Measurements from ENCODE around the gene HIC2. TPM values are rescaled to one million over a fixed set of nuclear protein-coding genes. Genes with fewer than 3 reads are reported as not detected.

Gene HIC2
- total RNA-seq, 1 experiment from 2014 or later = 4.2 TPM

DNA sequence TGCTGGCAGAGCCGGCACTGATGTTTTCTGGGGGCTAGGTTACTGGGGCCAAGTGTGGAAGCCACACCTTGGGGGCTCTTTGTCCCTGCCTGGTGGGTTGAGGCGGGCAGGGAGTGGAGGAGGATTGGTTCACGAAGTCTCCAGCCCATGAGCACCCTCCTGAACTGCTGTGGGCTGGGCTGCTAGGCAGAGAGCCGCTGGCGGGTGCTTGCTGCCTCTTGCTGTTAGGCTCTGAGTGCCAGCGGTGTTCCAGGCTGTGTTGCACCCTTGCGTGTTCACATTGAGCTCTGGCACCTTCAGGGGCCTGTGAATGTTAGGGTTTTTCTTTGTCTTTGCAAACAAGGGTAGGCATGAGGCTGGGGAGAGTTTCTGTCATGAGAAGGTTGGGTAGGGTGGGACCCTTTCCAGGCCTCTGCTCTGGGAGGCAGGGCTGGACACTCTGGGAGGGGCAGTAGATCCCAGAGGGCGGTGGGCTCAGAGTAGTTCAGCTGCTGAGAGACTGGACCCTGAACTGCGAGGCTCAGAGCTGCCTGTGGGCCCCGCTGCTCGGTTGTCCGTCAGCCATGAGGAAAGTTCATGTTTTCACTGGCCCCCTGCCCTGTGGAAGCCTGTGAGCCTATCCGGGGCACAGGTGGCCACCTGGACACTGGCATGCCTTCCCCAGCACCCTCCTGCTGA is 26.0 kb downstream of the HIC2 start:
- CTCF ChIA-PET = interaction anchor here (0.5 kb wide), 1 partner anchor 212 kb away, joined by 4 read pairs; no protein-coding TSS in a partner anchor
- Histone ChIP-seq H3K27me3 (ENCODE audit: insufficient read depth, low read depth) (no peaks in the 10 kb centered on the region), H3F3A (ENCODE audit: insufficient read depth, low read depth) (no peaks in the 10 kb centered on the region), H4K20me1 (ENCODE audit: insufficient read depth) (0 out of 2 replicates have a peak, but pooled peaks cover 4% of the 10 kb centered on the region), H3K9me2 (ENCODE audit: insufficient read depth) (no peaks in the 10 kb centered on the region), H3K9me3 (ENCODE audit: insufficient read depth, low read depth) (no peaks in the 10 kb centered on the region), H3K79me2 (ENCODE audit: low read depth) (no peaks in the 10 kb centered on the region), H3K4me2 (no peak overlapping the region), H3K27ac (no peak overlapping the region), H2AFZ (no peak overlapping the region), H3K4me3 (no peak overlapping the region), H3K4me1 (replicated peaks; ENCODE audit: insufficient read depth) (no peaks in the 10 kb centered on the region), H3K36me3 (ENCODE audit: low read depth) (no peaks in the 10 kb centered on the region)
- no TSS peak for BruUV-seq (replicated peaks)
- no peak for DNase-seq
- POLR2A ChIA-PET (ENCODE audit: unreplicated experiment) = no interaction called here
- intact Hi-C loops (cut with micrococcal nuclease; ENCODE audit: unreplicated experiment) = no loop called here
- TF ChIP-seq, protein P1, sequence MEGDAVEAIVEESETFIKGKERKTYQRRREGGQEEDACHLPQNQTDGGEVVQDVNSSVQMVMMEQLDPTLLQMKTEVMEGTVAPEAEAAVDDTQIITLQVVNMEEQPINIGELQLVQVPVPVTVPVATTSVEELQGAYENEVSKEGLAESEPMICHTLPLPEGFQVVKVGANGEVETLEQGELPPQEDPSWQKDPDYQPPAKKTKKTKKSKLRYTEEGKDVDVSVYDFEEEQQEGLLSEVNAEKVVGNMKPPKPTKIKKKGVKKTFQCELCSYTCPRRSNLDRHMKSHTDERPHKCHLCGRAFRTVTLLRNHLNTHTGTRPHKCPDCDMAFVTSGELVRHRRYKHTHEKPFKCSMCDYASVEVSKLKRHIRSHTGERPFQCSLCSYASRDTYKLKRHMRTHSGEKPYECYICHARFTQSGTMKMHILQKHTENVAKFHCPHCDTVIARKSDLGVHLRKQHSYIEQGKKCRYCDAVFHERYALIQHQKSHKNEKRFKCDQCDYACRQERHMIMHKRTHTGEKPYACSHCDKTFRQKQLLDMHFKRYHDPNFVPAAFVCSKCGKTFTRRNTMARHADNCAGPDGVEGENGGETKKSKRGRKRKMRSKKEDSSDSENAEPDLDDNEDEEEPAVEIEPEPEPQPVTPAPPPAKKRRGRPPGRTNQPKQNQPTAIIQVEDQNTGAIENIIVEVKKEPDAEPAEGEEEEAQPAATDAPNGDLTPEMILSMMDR (conservative IDR thresholded peaks at IDR 0.05) = no peak
- TF ChIP-seq EZH2 (IDR thresholded peaks at IDR 0.05; ENCODE audit: low read depth) = no peak

DNA sequence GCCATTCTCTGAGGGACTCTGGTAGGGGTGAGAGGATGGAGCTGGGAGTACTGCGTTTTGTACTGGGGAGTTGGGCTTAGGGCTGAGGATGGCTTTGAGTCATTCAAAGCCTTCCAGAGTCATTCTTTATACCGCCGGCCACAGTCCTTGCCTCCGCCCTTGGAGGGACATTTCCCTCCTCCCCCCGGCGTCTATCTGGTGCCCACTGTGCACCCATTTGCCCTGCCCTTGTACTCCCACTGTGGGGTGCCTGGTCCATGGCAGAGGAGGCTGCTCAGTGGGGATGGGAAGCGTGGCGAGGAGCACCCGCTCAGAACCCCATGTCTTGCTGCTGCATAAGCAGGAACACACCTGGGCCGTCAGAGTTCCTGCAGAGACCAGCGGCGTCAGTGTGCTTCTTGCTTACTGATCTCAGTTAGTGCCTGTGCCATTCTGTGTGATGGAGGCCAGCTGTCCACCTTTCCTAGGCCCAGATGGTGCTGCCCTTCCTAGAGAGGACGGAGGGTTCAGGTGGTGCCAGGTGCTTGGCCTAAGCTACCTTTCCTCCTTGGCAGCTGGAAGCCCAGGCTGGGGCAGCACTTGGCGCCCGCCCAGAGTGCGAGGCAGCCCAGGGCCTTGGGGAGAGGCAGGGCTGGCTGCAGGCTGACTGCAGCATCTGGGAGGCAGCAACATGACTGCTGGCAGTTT is 26.7 kb downstream of the HIC2 start:
- BruUV-seq (replicated peaks) = no TSS peak
- H3K4me2 ChIP-seq = no peak overlapping the region

DNA sequence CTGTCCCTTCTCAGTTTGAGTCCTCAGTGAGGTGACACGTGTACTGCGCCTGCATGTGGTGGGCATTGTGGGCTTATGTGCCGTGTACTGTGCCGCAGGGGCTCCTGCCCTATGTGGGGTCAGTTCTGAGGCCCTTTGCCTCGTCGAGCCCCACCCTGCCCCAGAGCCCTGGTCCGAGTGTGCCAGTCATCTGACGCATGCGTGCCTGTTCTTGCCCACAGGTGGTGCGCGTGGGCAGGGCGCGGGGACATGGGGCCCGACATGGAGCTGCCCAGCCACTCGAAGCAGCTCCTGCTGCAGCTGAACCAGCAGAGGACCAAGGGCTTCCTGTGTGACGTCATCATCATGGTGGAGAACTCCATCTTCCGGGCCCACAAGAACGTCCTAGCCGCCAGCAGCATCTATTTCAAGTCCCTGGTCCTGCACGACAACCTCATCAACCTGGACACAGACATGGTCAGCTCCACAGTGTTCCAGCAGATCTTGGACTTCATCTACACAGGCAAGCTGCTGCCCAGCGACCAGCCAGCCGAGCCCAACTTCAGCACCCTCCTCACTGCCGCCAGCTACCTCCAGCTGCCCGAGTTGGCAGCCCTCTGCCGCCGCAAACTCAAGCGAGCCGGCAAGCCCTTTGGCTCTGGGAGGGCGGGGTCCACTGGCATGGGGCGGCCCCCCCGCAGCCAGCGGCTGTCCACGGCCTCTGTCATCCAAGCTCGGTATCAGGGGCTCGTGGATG is 27.7 kb downstream of the HIC2 start:
- Histone ChIP-seq H3K9me2 (ENCODE audit: insufficient read depth) (no peaks in the 10 kb centered on the region), H4K20me1 (ENCODE audit: insufficient read depth) (0 out of 2 replicates have a peak, but pooled peaks cover 4% of the 10 kb centered on the region), H3K36me3 (ENCODE audit: low read depth) (no peaks in the 10 kb centered on the region), H3K79me2 (ENCODE audit: low read depth) (no peaks in the 10 kb centered on the region), H3K27me3 (ENCODE audit: insufficient read depth, low read depth) (no peaks in the 10 kb centered on the region), H3K4me2 (no peak overlapping the region), H3K4me1 (replicated peaks; ENCODE audit: insufficient read depth) (no peaks in the 10 kb centered on the region), H3K4me3 (no peak overlapping the region), H3K9me3 (ENCODE audit: insufficient read depth, low read depth) (no peaks in the 10 kb centered on the region), H3F3A (ENCODE audit: insufficient read depth, low read depth) (no peaks in the 10 kb centered on the region), H3K27ac (no peak overlapping the region), H2AFZ (no peak overlapping the region)
- DNase-seq = no peak
- BruUV-seq (replicated peaks) = no TSS peak
- TF ChIP-seq, protein P1 (conservative IDR thresholded peaks at IDR 0.05) = no peak
- no peak for TF ChIP-seq EZH2 (IDR thresholded peaks at IDR 0.05; ENCODE audit: low read depth)
- CTCF ChIA-PET = no interaction called here
- intact Hi-C loops (cut with micrococcal nuclease; ENCODE audit: unreplicated experiment) = no loop called here
- POLR2A ChIA-PET (ENCODE audit: unreplicated experiment) = no interaction called here

More for the DNA sequence above, 26.7 kb downstream of the HIC2 start:
- 0 out of 2 replicates have a peak, but pooled peaks cover 4% of the 10 kb centered on the region for H4K20me1 ChIP-seq (ENCODE audit: insufficient read depth)
- ChIA-PET POLR2A (ENCODE audit: unreplicated experiment) (no interaction called here), CTCF (interaction anchor here (0.5 kb wide), 1 partner anchor 211 kb away, joined by 4 read pairs; no protein-coding TSS in a partner anchor)
- H3F3A ChIP-seq (ENCODE audit: insufficient read depth, low read depth) = no peaks in the 10 kb centered on the region
- H3K9me2 ChIP-seq (ENCODE audit: insufficient read depth) = no peaks in the 10 kb centered on the region
- no peak overlapping the region for H3K4me3 ChIP-seq
- no peaks in the 10 kb centered on the region for H3K79me2 ChIP-seq (ENCODE audit: low read depth)
- H2AFZ ChIP-seq = no peak overlapping the region
- H3K36me3 ChIP-seq (ENCODE audit: low read depth) = no peaks in the 10 kb centered on the region
- no peak for DNase-seq
- no peaks in the 10 kb centered on the region for H3K9me3 ChIP-seq (ENCODE audit: insufficient read depth, low read depth)
- H3K27me3 ChIP-seq (ENCODE audit: insufficient read depth, low read depth) = no peaks in the 10 kb centered on the region
- no peak overlapping the region for H3K27ac ChIP-seq
- TF ChIP-seq EZH2 (IDR thresholded peaks at IDR 0.05; ENCODE audit: low read depth) = no peak
- TF ChIP-seq, protein P1 (conservative IDR thresholded peaks at IDR 0.05) = no peak
- intact Hi-C loops (cut with micrococcal nuclease; ENCODE audit: unreplicated experiment) = no loop called here
- H3K4me1 ChIP-seq (replicated peaks; ENCODE audit: insufficient read depth) = no peaks in the 10 kb centered on the region

Measured in PC-9 (cell line).